ENCODE data around the gene OR52I1. TPM values are rescaled to one million over a fixed set of nuclear protein-coding genes. Genes with fewer than 3 reads are reported as not detected.

OR52I1 gene
- total RNA-seq, 1 donor from 2014 or later, result not detected

DNA sequence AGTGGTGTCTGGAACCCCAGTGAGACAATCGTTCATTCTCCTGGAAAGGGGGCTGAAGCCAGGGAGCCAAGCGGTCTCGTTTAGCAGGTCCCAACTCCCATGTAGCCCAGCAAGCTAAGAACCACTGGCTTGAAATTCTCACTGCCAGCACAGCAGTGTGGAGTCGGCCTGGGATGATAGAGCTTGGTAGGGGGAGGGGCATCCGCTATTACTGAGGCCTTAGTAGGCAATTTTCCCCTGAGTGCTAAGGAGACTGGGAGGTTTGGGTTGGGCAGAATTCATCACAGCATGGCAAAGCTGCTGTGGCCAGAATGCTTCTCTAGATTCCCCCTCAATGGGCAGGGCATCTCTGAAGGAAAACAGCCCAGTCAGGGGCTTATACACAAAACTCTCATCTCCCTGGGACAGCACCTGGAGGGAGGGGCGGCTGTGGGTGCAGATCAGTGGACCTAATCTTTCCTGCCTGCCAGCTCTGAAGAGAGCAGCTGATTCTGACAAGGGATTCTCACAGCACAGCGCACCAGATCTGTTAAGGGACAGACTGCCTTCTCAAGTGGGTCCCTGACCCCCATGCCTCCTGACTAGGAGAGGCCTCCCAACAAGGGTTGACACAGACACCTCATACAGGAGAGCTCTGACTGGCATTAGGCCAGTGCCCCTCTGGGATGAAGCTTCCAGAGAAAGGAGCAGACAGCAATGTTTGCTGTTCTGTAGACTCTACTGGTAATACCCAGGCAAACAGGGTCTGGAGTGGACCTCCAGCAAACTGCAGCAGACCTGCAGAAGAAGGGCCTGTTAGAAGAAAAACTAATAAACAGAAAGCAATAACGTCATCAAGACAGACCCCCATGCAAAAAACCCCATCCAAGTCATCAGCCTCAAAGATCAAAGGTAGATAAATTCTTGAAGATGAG, 34.1 kb upstream of the OR52I1 start:
- no peak for DNase-seq (ENCODE audit: extremely low spot score, unreplicated experiment)
- Mint-ChIP-seq H3K36me3 (peaks cover 5% of the 10 kb centered on the region), H3K27ac (no peak overlapping the region), H3K9me3 (peaks cover 14% of the 10 kb centered on the region), H3K27me3 (no peaks in the 10 kb centered on the region), H3K4me1 (ENCODE audit: unreplicated experiment) (no peaks in the 10 kb centered on the region), H3K4me3 (peak overlapping the region; percentile 8)
- TF ChIP-seq, protein P1, sequence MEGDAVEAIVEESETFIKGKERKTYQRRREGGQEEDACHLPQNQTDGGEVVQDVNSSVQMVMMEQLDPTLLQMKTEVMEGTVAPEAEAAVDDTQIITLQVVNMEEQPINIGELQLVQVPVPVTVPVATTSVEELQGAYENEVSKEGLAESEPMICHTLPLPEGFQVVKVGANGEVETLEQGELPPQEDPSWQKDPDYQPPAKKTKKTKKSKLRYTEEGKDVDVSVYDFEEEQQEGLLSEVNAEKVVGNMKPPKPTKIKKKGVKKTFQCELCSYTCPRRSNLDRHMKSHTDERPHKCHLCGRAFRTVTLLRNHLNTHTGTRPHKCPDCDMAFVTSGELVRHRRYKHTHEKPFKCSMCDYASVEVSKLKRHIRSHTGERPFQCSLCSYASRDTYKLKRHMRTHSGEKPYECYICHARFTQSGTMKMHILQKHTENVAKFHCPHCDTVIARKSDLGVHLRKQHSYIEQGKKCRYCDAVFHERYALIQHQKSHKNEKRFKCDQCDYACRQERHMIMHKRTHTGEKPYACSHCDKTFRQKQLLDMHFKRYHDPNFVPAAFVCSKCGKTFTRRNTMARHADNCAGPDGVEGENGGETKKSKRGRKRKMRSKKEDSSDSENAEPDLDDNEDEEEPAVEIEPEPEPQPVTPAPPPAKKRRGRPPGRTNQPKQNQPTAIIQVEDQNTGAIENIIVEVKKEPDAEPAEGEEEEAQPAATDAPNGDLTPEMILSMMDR (conservative IDR thresholded peaks at IDR 0.05), result no peak

DNA sequence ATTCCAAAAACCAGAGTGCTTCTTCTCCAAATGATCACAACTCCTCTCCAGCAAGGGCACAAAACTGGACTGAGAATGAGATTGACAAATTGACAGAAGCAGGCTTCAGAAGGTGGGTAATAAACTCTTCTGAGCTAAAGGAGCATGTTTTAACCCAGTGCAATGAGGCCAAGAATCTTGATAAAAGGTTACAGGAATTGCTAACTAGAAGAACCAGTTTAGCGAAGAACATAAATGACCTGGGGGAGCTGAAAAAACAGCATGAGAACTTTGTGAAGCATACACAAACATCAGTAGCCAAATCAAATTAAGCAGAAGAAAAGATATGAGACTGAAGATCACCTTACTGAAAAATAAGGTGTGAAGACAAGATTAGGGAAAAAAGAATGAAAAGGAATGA, 33.4 kb upstream of the OR52I1 start:
- TF ChIP-seq, protein P1 (conservative IDR thresholded peaks at IDR 0.05), result no peak
- Mint-ChIP-seq H3K4me3 (peak overlapping the region; percentile 28), H3K27ac (peak overlapping the region; percentile 23), H3K4me1 (ENCODE audit: unreplicated experiment) (no peaks in the 10 kb centered on the region), H3K27me3 (no peaks in the 10 kb centered on the region), H3K9me3 (peaks cover 14% of the 10 kb centered on the region), H3K36me3 (peaks cover 5% of the 10 kb centered on the region)
- DNase-seq (ENCODE audit: extremely low spot score, unreplicated experiment), result no peak

DNA sequence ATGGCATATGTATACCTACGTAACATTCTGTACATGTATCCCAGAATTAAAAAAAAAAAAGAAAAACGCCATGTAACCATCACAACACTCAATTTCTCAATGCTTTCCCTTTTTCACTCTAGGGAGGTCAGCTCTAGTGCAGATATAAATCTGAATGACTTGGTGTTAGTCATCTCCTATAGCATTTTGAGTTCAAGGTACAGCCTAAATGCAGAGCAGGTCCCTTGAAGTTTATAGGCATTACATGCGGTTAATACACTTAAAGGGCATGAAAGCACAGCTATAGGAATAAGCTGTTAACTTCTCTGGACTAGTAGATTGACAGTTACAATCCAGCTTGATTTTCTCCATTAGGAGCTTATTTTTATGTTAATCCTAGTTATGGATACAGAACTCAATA, 28.5 kb upstream of the OR52I1 start:
- no peak overlapping the region for H3K4me3 Mint-ChIP-seq
- no peaks in the 10 kb centered on the region for H3K4me1 Mint-ChIP-seq (ENCODE audit: unreplicated experiment)
- peaks cover 12% of the 10 kb centered on the region for H3K9me3 Mint-ChIP-seq
- no peak overlapping the region for H3K27ac Mint-ChIP-seq
- TF ChIP-seq, protein P1 (conservative IDR thresholded peaks at IDR 0.05), result no peak
- peaks cover 5% of the 10 kb centered on the region for H3K36me3 Mint-ChIP-seq
- H3K27me3 Mint-ChIP-seq, result no peaks in the 10 kb centered on the region
- no peak for DNase-seq (ENCODE audit: extremely low spot score, unreplicated experiment)

DNA sequence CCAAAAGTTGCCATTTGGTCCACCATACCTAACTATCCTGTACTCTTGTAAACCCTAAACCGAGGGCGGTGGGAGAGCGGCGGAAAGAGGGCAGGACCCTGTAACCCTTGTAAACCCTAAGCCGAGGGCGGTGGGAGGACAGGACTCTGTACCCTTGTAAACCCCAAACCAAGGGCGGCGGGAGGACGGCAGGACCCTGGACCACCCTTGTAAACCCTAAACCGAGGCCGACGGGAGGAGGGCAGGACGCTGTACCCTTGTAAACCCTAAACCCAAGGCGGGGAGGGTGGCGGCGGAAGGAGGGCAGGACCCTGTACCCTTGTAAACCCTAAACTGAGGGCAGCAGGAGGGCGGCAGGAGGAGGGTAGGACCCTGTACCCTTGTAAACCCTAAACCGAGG, 24.8 kb upstream of the OR52I1 start:
- TF ChIP-seq, protein P1 (conservative IDR thresholded peaks at IDR 0.05), result no peak
- no peak overlapping the region for H3K4me3 Mint-ChIP-seq
- no peaks in the 10 kb centered on the region for H3K27me3 Mint-ChIP-seq
- no peak overlapping the region for H3K27ac Mint-ChIP-seq
- H3K9me3 Mint-ChIP-seq, result peaks cover 6% of the 10 kb centered on the region
- no peak for DNase-seq (ENCODE audit: extremely low spot score, unreplicated experiment)
- no peaks in the 10 kb centered on the region for H3K4me1 Mint-ChIP-seq (ENCODE audit: unreplicated experiment)
- peaks cover 2% of the 10 kb centered on the region for H3K36me3 Mint-ChIP-seq

DNA sequence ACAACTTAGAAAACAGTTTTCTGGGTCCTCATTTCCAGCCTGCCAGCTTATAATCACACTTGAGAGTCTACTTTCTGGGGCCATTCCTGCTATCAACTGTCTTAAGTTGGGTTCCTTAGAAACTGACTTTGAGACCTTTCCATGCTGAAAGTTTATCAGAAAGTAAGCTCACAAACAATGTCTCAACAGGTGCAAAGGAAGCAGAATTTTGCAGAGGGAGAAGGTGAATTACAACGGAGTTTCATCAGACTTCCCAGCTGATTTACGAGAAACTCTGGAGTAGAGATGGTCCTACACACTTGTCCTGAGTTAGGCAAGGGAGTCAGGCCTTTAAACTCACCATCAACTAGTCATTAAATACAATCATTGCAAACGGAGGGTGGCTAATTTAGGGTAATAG, 17.0 kb upstream of the OR52I1 start:
- peaks cover 10% of the 10 kb centered on the region for H3K27me3 Mint-ChIP-seq
- H3K4me3 Mint-ChIP-seq, result no peak overlapping the region
- no peak overlapping the region for H3K27ac Mint-ChIP-seq
- H3K9me3 Mint-ChIP-seq, result no peaks in the 10 kb centered on the region
- no peak for DNase-seq (ENCODE audit: extremely low spot score, unreplicated experiment)
- no peaks in the 10 kb centered on the region for H3K4me1 Mint-ChIP-seq (ENCODE audit: unreplicated experiment)
- H3K36me3 Mint-ChIP-seq, result no peaks in the 10 kb centered on the region
- TF ChIP-seq, protein P1 (conservative IDR thresholded peaks at IDR 0.05), result no peak

All from type B pancreatic cell (in vitro differentiated cells).